ENCODE measurements around the gene KAZN. TPM values are rescaled to one million over a fixed set of nuclear protein-coding genes. Genes with fewer than 3 reads are reported as not detected.

The KAZN gene
- total and polyA plus RNA-seq, 10 donors, result 20.0 to 245 (median 144) TPM

- intact Hi-C loops (cut with DNase I; ENCODE audit: low total_unique reads), result no loop called here
- no peak overlapping the region for H3K4me3 ChIP-seq
- no peaks in the 10 kb centered on the region for H3K36me3 ChIP-seq
- DNase-seq, result peak; percentile 30
- no peak overlapping the region for H3K27ac ChIP-seq
- TF ChIP-seq CTCF (IDR thresholded peaks at IDR 0.05 in 8 of 11, conservative IDR thresholded peaks at IDR 0.05 in 3 of 11) (no peak), POLR2A (IDR thresholded peaks at IDR 0.05) (no peak), POLR2AphosphoS5 (IDR thresholded peaks at IDR 0.05) (no peak)
- no peaks in the 10 kb centered on the region for H3K4me1 ChIP-seq
- H3K27me3 ChIP-seq (replicated peaks in 1 of 7), result no peaks in the 10 kb centered on the region
- no peaks in the 10 kb centered on the region for H3K9me3 ChIP-seq
- WGBS, 5 donors, result 70 to 79% (median 76%) methylated on average over 3 of the region's 3 CpGs
Measured at GRCh38 chr1:14795589-14795988, 197.1 kb downstream of the KAZN start.

GRCh38 chr1:14800014-14800413 lies 201.5 kb downstream of the KAZN start:
- H3K27me3 ChIP-seq (replicated peaks in 1 of 7), result peaks cover 0 to 4% (median 0%) of the 10 kb centered on the region in 7 donors
- no peak for DNase-seq
- intact Hi-C loops (cut with DNase I; ENCODE audit: low total_unique reads), result no loop called here
- peaks cover 0 to 7% (median 0%) of the 10 kb centered on the region in 6 donors for H3K4me1 ChIP-seq
- 81 to 89% (median 82%) methylated on average over 5 of the region's 5 CpGs for WGBS, 5 donors
- no peak overlapping the region for H3K4me3 ChIP-seq
- H3K9me3 ChIP-seq, result no peaks in the 10 kb centered on the region
- no peak for TF ChIP-seq POLR2AphosphoS5 (IDR thresholded peaks at IDR 0.05)
- TF ChIP-seq CTCF (IDR thresholded peaks at IDR 0.05 in 8 of 11, conservative IDR thresholded peaks at IDR 0.05 in 3 of 11), result no peak
- TF ChIP-seq POLR2A (IDR thresholded peaks at IDR 0.05), result no peak
- H3K27ac ChIP-seq, result no peak overlapping the region
- no peaks in the 10 kb centered on the region for H3K36me3 ChIP-seq

GRCh38 chr1:14800500-14801076 lies 202.1 kb downstream of the KAZN start:
- H3K4me1 ChIP-seq, result peaks cover 0 to 7% (median 0%) of the 10 kb centered on the region in 6 donors
- no peaks in the 10 kb centered on the region for H3K36me3 ChIP-seq
- TF ChIP-seq POLR2A (IDR thresholded peaks at IDR 0.05), result no peak
- TF ChIP-seq POLR2AphosphoS5 (IDR thresholded peaks at IDR 0.05), result no peak
- no peak for TF ChIP-seq CTCF (IDR thresholded peaks at IDR 0.05 in 8 of 11, conservative IDR thresholded peaks at IDR 0.05 in 3 of 11)
- intact Hi-C loops (cut with DNase I; ENCODE audit: low total_unique reads), result no loop called here
- H3K27me3 ChIP-seq (replicated peaks in 1 of 7), result peaks cover 0 to 4% (median 0%) of the 10 kb centered on the region in 7 donors
- 57 to 78% (median 64%) methylated on average over 9 of the region's 9 CpGs for WGBS, 5 donors
- no peak overlapping the region for H3K4me3 ChIP-seq
- H3K9me3 ChIP-seq, result peaks cover 0 to under 1% (median 0%) of the 10 kb centered on the region in 8 donors
- peak; percentile 18 for DNase-seq
- no peak overlapping the region for H3K27ac ChIP-seq

GRCh38 chr1:14803002-14803789 lies 204.7 kb downstream of the KAZN start:
- Histone ChIP-seq H3K27ac (no peak overlapping the region), H3K27me3 (replicated peaks in 1 of 7) (peaks cover 0 to 4% (median 0%) of the 10 kb centered on the region in 7 donors), H3K4me3 (no peak overlapping the region), H3K36me3 (no peaks in the 10 kb centered on the region), H3K9me3 (peaks cover 0 to 26% (median 21%) of the 10 kb centered on the region in 8 donors), H3K4me1 (peaks cover 0 to 7% (median 0%) of the 10 kb centered on the region in 6 donors)
- intact Hi-C loops (cut with DNase I; ENCODE audit: low total_unique reads), result no loop called here
- DNase-seq, result peak; percentile 64
- 81 to 91% (median 89%) methylated on average over 16 to 19 of the region's 19 CpGs for WGBS, 5 donors
- no peak for TF ChIP-seq POLR2AphosphoS5 (IDR thresholded peaks at IDR 0.05)
- no peak for TF ChIP-seq POLR2A (IDR thresholded peaks at IDR 0.05)
- TF ChIP-seq CTCF (IDR thresholded peaks at IDR 0.05 in 8 of 11, conservative IDR thresholded peaks at IDR 0.05 in 3 of 11), result no peak
